HCT116 (cell line): ENCODE data around the gene BCL2L11.

Experiments used
- CBX3 ChIP-seq: IDR thresholded peaks from 2 replicates; pipeline ENCODE4 v1.6.1; 2012; ENCODE audit warnings: low read depth
- CTCF ChIP-seq, 3 experiments: fragments of 200-600 bp in 1 of 3; sonication (generic) in 1 of 3; IDR thresholded peaks in 2 of 3; conservative IDR thresholded peaks in 1 of 3; 2 replicates each; pipeline ENCODE4 v1.5.1; 2012 to 2017; ENCODE audit warnings: low read depth in 2 of 3, low read length in 2 of 3, antibody characterized with exemption in 1 of 3, borderline replicate concordance in 1 of 3, control low read depth in 1 of 3, mild to moderate bottlenecking in 1 of 3, mixed read lengths in 1 of 3, mixed run types in 1 of 3, moderate library complexity in 1 of 3; ENCODE audit not compliant: insufficient read depth in 1 of 3

DNA sequence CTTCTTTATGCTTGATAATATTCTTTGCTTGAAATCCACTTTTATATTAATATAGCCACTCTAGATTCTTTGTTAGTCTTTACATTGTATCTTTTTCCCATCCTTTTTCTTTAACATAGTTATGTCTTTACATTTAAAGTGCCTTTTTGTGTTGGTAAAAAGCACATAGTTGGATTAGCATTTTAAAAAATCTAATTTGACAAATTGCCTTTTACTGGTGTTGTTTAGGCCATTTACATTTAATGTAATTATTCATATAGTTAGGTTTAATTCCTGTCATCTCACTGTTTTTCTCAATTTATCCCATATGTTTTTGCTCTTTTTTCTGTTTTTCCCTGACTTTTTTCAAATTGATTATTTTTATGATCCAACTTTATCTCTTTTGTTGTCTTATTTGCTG is 93.2 kb downstream of the BCL2L11 start:
- TF ChIP-seq CTCF (IDR thresholded peaks at IDR 0.05 in 2 of 3, conservative IDR thresholded peaks at IDR 0.05 in 1 of 3; ENCODE audit: borderline replicate concordance in 1 of 3, insufficient read depth in 1 of 3, low read depth in 2 of 3, low read length in 2 of 3) (no peak), CBX3 (peak; percentile 37; the same call in 1 of the 2 replicates)
